H9 (cell line): ENCODE results near the gene ALDH9A1. TPM values are rescaled to one million over a fixed set of nuclear protein-coding genes. Genes with fewer than 3 reads are reported as not detected.

Source experiments
- DNase-seq: peaks from one replicate; pipeline ENCODE4 v3.0.0-alpha.2; 2017
- H2AFZ ChIP-seq: one replicate; pipeline ENCODE4 v1.6.1; 2013; ENCODE audit warnings: mild to moderate bottlenecking, low read length, control low read depth, moderate library complexity
- H2AK5ac ChIP-seq: 2 replicates; pipeline ENCODE4 v1.6.1; 2013; ENCODE audit warnings: low read length, control low read depth, mixed read lengths; ENCODE audit not compliant: insufficient read length
- H2BK120ac ChIP-seq: one replicate; pipeline ENCODE4 v1.6.1; 2013; ENCODE audit warnings: low read depth, mild to moderate bottlenecking, low read length, control low read depth, inconsistent platforms; ENCODE audit not compliant: poor library complexity, severe bottlenecking
- H2BK12ac ChIP-seq: 2 replicates; pipeline ENCODE4 v1.6.1; 2013; ENCODE audit warnings: low read length, control low read depth, mixed read lengths, low read depth; ENCODE audit not compliant: insufficient read length
- H2BK15ac ChIP-seq: 2 replicates; pipeline ENCODE4 v1.6.1; 2013; ENCODE audit warnings: low read depth, low read length, control low read depth
- H2BK20ac ChIP-seq: one replicate; pipeline ENCODE4 v1.6.1; 2013; ENCODE audit warnings: low read depth, mild to moderate bottlenecking, low read length, control low read depth, inconsistent platforms; ENCODE audit not compliant: poor library complexity, severe bottlenecking
- H2BK5ac ChIP-seq: 2 replicates; pipeline ENCODE4 v1.6.1; 2013; ENCODE audit warnings: low read length, control low read depth, mixed read lengths; ENCODE audit not compliant: insufficient read length
- H3K14ac ChIP-seq: 2 replicates; pipeline ENCODE4 v1.6.1; 2013; ENCODE audit warnings: low read length, control low read depth; ENCODE audit not compliant: insufficient read depth
- H3K18ac ChIP-seq: 2 replicates; pipeline ENCODE4 v1.6.1; 2013; ENCODE audit warnings: low read depth, mild to moderate bottlenecking, mixed read lengths, low read length, control low read depth; ENCODE audit not compliant: insufficient read length
- H3K23ac ChIP-seq: 2 replicates; pipeline ENCODE4 v1.6.1; 2013; ENCODE audit warnings: low read length, control low read depth, mixed read lengths, low read depth; ENCODE audit not compliant: insufficient read length
- H3K23me2 ChIP-seq: 2 replicates; pipeline ENCODE4 v1.6.1; 2013; ENCODE audit warnings: low read depth, mild to moderate bottlenecking, mixed read lengths, low read length, control low read depth; ENCODE audit not compliant: insufficient read length, poor library complexity, severe bottlenecking
- H3K27ac ChIP-seq: 2 replicates; pipeline ENCODE4 v1.5.1; 2013; ENCODE audit warnings: low read length, control low read depth, mixed read lengths, low read depth; ENCODE audit not compliant: insufficient read length
- H3K27me3 ChIP-seq: 2 replicates; pipeline ENCODE4 v1.6.1; 2013; ENCODE audit warnings: low read length, control low read depth, inconsistent platforms; ENCODE audit not compliant: insufficient read depth
- H3K4ac ChIP-seq: 2 replicates; pipeline ENCODE4 v1.6.1; 2013; ENCODE audit warnings: low read depth, mild to moderate bottlenecking, control low read depth, inconsistent platforms, low read length, moderate library complexity
- H3K4me1 ChIP-seq: 2 replicates; pipeline ENCODE4 v1.6.1; 2013; ENCODE audit warnings: low read length, control low read depth, inconsistent platforms; ENCODE audit not compliant: insufficient read depth
- H3K4me2 ChIP-seq: 2 replicates; pipeline ENCODE4 v1.6.1; 2013; ENCODE audit warnings: low read length, control low read depth, mixed read lengths; ENCODE audit not compliant: insufficient read length, insufficient read depth
- H3K56ac ChIP-seq: 2 replicates; pipeline ENCODE4 v1.6.1; 2013; ENCODE audit warnings: low read depth, mild to moderate bottlenecking, mixed read lengths, low read length, control low read depth; ENCODE audit not compliant: insufficient read length
- H3K79me1 ChIP-seq: 2 replicates; pipeline ENCODE4 v1.6.1; 2013; ENCODE audit warnings: low read depth, mild to moderate bottlenecking, moderate library complexity, low read length, control low read depth, inconsistent platforms; ENCODE audit not compliant: insufficient read depth, poor library complexity, severe bottlenecking
- H3K79me2 ChIP-seq: 2 replicates; pipeline ENCODE4 v1.6.1; 2013; ENCODE audit warnings: low read length, control low read depth, inconsistent platforms; ENCODE audit not compliant: insufficient read depth
- H3K9ac ChIP-seq: 2 replicates; pipeline ENCODE4 v1.6.1; 2013; ENCODE audit warnings: low read length, control low read depth, mixed read lengths; ENCODE audit not compliant: insufficient read length; ENCODE audit errors: extremely low read depth
- H3K9me3 ChIP-seq: one replicate; pipeline ENCODE4 v1.6.1; 2013; ENCODE audit warnings: low read depth, low read length, inconsistent platforms; ENCODE audit not compliant: control insufficient read depth
- H3T11ph ChIP-seq: one replicate; pipeline ENCODE4 v1.6.1; 2013; ENCODE audit warnings: mild to moderate bottlenecking, low read length, control low read depth, inconsistent platforms
- H4K20me1 ChIP-seq: one replicate; pipeline ENCODE4 v1.6.1; 2013; ENCODE audit not compliant: control insufficient read depth, insufficient read length, insufficient read depth
- H4K5ac ChIP-seq: 2 replicates; pipeline ENCODE4 v1.6.1; 2013; ENCODE audit warnings: low read depth, mild to moderate bottlenecking, mixed read lengths, low read length, control low read depth; ENCODE audit not compliant: insufficient read length
- H4K8ac ChIP-seq: replicated peaks from 2 replicates; pipeline ENCODE4 v1.6.1; 2013; ENCODE audit warnings: low read length, control low read depth, mixed read lengths, low read depth; ENCODE audit not compliant: insufficient read length
- H4K91ac ChIP-seq: 2 replicates; pipeline ENCODE4 v1.6.1; 2013; ENCODE audit warnings: low read depth, mild to moderate bottlenecking, moderate library complexity, mixed read lengths, low read length, control low read depth; ENCODE audit not compliant: insufficient read length
- H3K27ac Mint-ChIP-seq, 3 experiments: 2 replicates in 2 of 3; 3 replicates in 1 of 3; pipeline ENCODE4 v1.8.0; 2020 to 2021; ENCODE audit warnings: mixed read lengths in 3 of 3, mild to moderate bottlenecking in 1 of 3, moderate library complexity in 1 of 3
- H3K27me3 Mint-ChIP-seq: 2 replicates; pipeline ENCODE4 v1.8.0; 2021; ENCODE audit warnings: low read depth, mild to moderate bottlenecking, moderate library complexity, mixed read lengths
- H3K36me3 Mint-ChIP-seq, 3 experiments: 2 replicates in 2 of 3; 3 replicates in 1 of 3; pipeline ENCODE4 v1.8.0; 2020 to 2021; ENCODE audit warnings: low read depth in 3 of 3, mixed read lengths in 3 of 3; ENCODE audit not compliant: insufficient read depth in 1 of 3
- H3K4me1 Mint-ChIP-seq, 2 experiments: 2 replicates each; pipeline ENCODE4 v1.8.0; 2020; ENCODE audit warnings: mixed read lengths in 2 of 2
- H3K4me3 Mint-ChIP-seq, 2 experiments: 2 replicates in 1 of 2; 3 replicates in 1 of 2; pipeline ENCODE4 v1.8.0; 2020 to 2021; ENCODE audit warnings: mild to moderate bottlenecking in 2 of 2, mixed read lengths in 2 of 2, moderate library complexity in 1 of 2
- H3K9me3 Mint-ChIP-seq, 2 experiments: 2 replicates in 1 of 2; 3 replicates in 1 of 2; pipeline ENCODE4 v1.8.0; 2020; ENCODE audit warnings: mild to moderate bottlenecking in 2 of 2, mixed read lengths in 2 of 2, moderate library complexity in 1 of 2
- WGBS: extraction: QIAGEN DNeasy Blood & Tissue Kit; methylation state at CpG from one replicate; pipeline ENCODE4 v1.1.7; 2013; ENCODE audit warnings: missing lambda C conversion rate, low lambda C conversion rate, mixed read lengths; ENCODE audit not compliant: insufficient read length; ENCODE audit errors: extremely low coverage; 5-methylcytosine and 5-hydroxymethylcytosine counted together
- total RNA-seq: library from RNA; stranded (reverse); gene quantifications from 2 replicates; pipeline ENCODE4 v1.2.1, GENCODE V29; 2021
- TF ChIP-seq, protein P1 (sequence below): fragments of 200-600 bp; sonication (generic); conservative IDR thresholded peaks from 3 replicates; pipeline ENCODE4 v1.8.0; 2021; ENCODE audit warnings: antibody characterized with exemption, mild to moderate bottlenecking

The ALDH9A1 gene
- total RNA-seq, 1 experiment from 2014 or later: 55.0 TPM

DNA sequence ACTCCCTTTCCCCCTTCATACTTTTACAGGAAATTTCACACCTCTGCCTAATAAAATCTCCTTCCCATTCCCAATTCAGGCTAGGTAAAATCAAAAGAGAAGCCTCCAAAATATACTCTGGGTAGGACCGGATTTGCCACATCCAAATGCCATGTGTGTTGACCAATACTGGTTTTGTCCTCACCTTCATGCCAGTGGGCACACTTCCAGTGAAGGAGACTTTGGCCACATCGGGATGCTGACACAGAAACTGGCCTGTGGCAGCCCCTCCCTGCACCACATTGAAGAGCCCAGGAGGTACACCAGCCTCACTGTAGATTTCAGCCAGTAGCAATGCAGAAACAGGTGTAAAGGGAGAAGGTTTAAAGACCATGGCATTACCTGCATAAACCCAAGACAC is 18.1 kb downstream of the ALDH9A1 start:
- Histone ChIP-seq H3K14ac (no peak overlapping the region), H3K9me3 (no peaks in the 10 kb centered on the region), H3K79me1 (no peaks in the 10 kb centered on the region), H2BK20ac (no peak overlapping the region), H3T11ph (no peak overlapping the region), H3K23ac (no peak overlapping the region), H3K18ac (no peak overlapping the region), H2BK5ac (no peak overlapping the region), H4K8ac (no peak overlapping the region), H2AFZ (no peak overlapping the region), H2AK5ac (no peak overlapping the region), H3K56ac (no peak overlapping the region), H2BK15ac (no peak overlapping the region), H3K79me2 (no peaks in the 10 kb centered on the region), H4K91ac (no peak overlapping the region), H3K9ac (no peak overlapping the region), H2BK120ac (no peak overlapping the region), H3K4ac (no peak overlapping the region), H2BK12ac (no peak overlapping the region), H3K4me1 (no peaks in the 10 kb centered on the region), H4K20me1 (no peaks in the 10 kb centered on the region), H3K23me2 (no peaks in the 10 kb centered on the region), H3K27me3 (no peaks in the 10 kb centered on the region), H3K4me2 (no peak overlapping the region), H3K27ac (no peak overlapping the region), H4K5ac (no peak overlapping the region)
- H3K4me3 Mint-ChIP-seq: no peak overlapping the region
- no peak overlapping the region for H3K27ac Mint-ChIP-seq
- peaks cover 2 to 5% of the 10 kb centered on the region in 2 experiments; a peak in 3 of 5 replicates for H3K9me3 Mint-ChIP-seq
- no peaks in the 10 kb centered on the region for H3K4me1 Mint-ChIP-seq
- peaks cover 37 to 68% (median 63%) of the 10 kb centered on the region in 3 experiments; a peak in 6 of 7 replicates for H3K36me3 Mint-ChIP-seq
- no peaks in the 10 kb centered on the region for H3K27me3 Mint-ChIP-seq
- DNase-seq: no peak
- no CpG with 5 or more reads among the region's 2 CpGs for WGBS
- TF ChIP-seq, protein P1, sequence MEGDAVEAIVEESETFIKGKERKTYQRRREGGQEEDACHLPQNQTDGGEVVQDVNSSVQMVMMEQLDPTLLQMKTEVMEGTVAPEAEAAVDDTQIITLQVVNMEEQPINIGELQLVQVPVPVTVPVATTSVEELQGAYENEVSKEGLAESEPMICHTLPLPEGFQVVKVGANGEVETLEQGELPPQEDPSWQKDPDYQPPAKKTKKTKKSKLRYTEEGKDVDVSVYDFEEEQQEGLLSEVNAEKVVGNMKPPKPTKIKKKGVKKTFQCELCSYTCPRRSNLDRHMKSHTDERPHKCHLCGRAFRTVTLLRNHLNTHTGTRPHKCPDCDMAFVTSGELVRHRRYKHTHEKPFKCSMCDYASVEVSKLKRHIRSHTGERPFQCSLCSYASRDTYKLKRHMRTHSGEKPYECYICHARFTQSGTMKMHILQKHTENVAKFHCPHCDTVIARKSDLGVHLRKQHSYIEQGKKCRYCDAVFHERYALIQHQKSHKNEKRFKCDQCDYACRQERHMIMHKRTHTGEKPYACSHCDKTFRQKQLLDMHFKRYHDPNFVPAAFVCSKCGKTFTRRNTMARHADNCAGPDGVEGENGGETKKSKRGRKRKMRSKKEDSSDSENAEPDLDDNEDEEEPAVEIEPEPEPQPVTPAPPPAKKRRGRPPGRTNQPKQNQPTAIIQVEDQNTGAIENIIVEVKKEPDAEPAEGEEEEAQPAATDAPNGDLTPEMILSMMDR: no peak
